Activated CD8-positive, alpha-beta memory T cell treated with anti-CD3 and anti-CD28 coated beads, Interleukin-2, amount 50 U/mL, for 1 hour (primary cell): Measurements from ENCODE around the gene TIMM21.

ENCODE experiments used
- DNase-seq: peaks from one replicate; pipeline ENCODE4 v3.0.0-alpha.2; 2020; ENCODE audit errors: extremely low read depth

Gene TIMM21

DNA sequence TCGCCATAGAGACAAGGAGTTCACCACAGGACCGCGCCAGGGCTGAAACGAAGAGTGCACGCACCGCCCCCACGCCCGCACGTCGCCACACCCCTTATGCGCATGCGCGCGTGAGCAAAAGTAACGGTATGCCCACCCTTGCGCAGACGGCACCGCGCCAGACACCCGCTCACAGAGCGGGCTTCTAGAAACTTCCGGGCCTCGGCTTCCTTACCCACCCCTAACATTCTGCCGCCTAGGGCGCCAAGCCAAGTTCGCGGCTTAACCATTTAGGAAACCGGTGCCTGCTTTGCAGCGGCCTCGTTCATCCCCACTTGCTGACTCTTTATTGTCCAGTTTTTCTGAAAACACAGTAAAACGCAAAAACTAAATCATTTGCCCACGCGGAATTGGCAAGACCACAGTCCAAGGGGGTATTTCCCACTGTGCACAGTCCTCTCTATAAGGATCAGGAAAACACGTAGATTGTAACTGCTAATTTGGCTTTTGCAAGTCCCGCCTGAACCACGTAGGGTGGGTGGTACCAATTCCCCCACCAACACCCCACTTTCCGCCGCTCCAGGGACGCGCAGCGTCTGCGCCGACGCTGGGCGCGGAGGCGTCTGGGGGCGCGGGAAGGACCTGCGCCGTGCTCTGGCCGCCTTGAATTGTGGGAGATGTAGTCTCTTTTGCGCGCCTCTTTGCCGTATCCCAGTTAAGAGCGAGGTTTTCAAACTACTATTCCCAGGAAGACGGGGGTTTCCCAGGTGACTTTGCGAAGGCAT lies at the start of gene TIMM21, which contains the start of gene FBXO15:
TIMM21 (plus strand) TSS at position 745 of the 764 bp plus-strand sequence. CDS start 286 bp downstream, outside the sequence.
FBXO15 (minus strand) TSS at position 56 of the 764 bp plus-strand sequence; CDS start at position 7, 49 bp downstream.
- DNase-seq, result peak; percentile 91

DNA sequence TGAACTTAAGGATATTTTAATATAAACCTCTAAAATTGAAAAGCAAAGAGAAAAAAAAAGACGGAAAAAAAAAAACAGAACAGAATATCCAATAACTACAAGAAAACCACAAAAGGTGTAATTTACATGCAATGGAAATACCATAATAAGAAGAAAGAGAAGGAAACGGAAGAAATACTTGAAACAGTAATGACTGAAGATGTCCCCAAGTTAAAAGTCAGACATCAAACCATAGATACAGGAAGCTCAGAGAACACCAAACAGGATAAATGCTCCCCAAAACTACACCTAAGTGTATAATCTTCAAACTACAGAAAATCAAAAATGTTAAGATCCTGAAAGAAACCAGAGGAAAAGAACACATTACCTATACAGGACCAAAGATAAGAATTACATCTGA lies 39.9 kb upstream of the TIMM21 start:
- no peak for DNase-seq

DNA sequence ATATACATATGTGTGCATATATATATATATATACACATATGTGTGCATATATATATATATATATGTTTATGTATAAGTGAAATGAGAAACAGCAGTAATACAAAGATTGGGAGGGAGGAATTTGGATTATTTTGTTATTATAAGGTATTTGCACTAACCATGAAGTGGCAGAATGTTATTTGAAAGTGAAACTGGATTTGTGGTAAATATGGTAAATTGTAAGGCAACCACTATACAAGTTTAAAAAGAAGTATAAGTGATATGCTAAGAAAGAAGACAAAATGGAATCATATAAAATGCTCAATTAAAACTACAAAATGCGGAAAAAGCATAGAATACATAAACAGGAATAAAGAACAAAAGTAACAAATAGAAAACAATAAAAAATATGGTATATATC lies 38.2 kb upstream of the TIMM21 start:
- no peak for DNase-seq

DNA sequence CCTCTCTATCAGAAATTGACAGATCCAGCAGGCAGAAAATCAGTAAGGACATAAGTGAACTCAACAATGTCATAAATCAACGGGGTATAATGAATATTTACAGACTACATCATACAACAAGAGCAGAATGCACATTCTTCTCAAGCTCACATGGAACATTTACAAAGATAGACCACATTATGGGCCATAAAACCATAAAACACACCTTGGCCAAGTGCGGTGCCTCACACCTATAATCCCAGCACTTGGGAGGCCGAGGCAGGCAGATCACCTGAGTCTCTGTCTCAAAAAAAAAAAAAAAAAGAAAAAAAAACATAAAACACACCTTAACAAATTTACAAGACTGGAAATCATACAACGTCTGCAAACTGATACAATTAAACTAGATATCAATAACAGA lies 37.3 kb upstream of the TIMM21 start:
- no peak for DNase-seq

- DNase-seq, result no peak
Observed at GRCh38 chr18:74113711-74114110, 34.6 kb upstream of the TIMM21 start.

GRCh38 chr18:74114116-74114515 lies 34.2 kb upstream of the TIMM21 start:
- no peak for DNase-seq

DNA sequence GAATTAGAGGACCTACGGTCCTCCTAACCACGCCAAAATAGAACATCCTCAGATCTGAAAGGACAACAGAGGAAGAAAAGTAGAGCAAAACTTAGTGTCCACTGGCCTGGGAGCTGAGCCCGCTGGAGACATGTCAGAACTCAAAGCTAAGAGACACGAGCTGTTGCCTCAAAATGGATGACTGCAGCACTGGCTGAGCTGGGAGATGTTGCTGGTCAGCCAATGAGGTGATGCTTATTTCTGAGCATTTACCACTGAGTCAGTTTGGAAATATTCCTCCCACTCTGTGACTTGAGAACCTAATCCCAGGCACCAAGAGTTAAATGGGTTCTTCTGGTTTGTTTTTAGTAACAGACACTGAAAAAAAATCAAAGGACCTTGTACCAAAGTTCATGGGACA lies 33.3 kb upstream of the TIMM21 start:
- DNase-seq, result no peak

- DNase-seq, result no peak
Observed at GRCh38 chr18:74116633-74117554, 31.4 kb upstream of the TIMM21 start.

DNA sequence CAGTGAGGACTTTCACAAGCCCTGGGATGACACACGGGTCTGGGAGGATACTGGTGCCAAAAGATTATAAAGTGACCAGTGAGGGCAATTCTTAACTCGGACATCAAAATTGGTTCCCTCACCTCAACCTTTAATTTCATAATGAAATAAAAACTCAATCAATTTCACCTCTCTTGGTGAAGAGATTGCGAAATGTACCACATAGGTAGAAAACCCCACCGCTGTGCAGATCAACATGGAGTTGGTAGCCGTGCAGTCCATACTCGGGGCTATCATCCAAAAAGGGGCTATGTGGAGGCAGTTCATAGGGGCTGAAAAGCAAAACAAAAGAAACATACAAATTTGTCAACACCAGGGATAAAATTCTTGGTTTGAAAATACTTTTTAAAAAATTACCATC lies 25.1 kb upstream of the TIMM21 start:
- DNase-seq, result no peak

DNA sequence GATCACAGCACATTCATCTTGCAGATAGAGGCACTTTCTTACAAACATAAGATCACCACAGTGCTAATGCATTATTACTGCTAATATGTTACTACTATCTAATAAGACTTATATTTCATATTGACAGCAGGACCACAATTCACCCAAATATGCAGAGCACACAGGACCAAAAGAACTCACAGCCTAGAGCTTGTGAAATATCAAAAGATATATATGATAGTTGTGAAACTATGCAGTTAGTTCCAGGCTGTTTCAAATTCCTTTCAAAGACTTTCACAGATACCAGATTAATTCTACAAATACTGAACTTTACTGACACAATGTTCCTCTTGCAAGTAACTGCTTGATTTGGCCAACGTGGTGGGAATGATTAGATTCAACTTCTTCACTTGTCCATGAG lies 23.7 kb upstream of the TIMM21 start:
- no peak for DNase-seq

GRCh38 chr18:74126684-74127655 lies 21.4 kb upstream of the TIMM21 start:
- no peak for DNase-seq

DNA sequence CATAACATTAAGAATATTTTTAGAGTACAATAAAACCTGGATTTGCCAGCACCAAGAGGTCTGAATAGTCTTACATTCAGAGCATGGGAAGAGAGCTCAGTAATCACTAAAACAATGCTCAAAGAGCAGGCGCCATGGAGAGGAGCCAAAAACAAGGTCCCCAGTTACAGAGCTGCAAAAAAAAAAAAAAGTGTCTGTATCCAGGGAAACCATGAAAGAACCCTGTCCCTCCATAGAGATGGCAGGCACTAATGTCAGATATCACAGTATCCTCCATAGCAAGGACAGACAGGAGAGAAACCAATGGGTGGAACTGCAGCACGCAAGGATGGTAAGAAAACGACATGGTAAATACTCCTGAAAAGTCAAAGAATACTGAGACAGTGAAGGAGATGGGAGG lies 20.2 kb upstream of the TIMM21 start:
- no peak for DNase-seq

DNA sequence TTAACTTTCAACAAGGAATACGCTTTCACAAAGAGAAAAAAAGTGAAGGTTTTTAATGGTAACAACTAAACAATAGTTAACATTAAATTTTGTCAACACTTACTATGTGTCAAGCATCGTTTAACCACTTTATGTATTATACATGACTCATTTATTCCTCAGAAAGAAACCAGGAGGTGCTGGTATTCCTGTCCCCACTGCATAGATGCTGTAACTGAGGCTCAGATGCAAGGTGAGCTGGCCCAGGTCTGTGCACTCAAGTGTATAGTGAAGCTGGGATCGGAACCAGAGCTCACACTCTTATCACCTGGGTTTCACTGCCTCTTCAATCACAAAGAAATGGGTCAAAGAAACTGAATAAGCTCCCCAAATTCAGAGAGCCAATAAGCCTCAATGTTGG lies 17.2 kb upstream of the TIMM21 start:
- DNase-seq, result no peak

- DNase-seq, result no peak
Observed at GRCh38 chr18:74132201-74132600, 16.1 kb upstream of the TIMM21 start.

DNA sequence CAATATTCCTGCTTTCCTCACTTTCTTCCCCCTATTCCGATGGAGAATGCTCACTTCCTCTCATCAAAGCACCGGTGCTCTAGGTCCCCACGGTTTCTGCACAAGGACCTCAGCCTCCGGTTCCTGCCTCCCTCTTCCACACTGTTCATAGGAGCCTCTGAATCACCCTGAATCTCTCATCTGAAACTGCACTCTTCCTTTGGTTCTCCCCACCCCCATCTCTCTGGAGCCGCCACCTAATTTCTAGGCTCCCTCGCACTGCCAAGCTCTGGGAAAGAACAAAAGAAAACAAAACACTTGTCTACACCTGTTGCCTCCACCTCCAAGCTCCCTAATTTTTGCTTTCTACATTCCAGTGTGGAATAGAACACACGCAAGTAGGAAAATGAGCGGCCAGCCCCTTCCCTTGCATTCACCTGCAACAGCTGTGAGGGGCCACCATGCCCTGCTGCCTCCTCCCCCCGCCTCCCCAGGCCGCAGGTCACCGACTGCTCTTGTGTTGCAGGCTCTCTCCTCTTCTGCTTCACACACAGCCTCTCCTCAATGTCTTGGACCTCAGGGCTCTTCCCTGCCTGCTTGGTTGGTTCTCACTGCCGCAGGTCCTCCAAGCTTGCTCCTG lies 10.3 kb upstream of the TIMM21 start:
- DNase-seq, result no peak

DNA sequence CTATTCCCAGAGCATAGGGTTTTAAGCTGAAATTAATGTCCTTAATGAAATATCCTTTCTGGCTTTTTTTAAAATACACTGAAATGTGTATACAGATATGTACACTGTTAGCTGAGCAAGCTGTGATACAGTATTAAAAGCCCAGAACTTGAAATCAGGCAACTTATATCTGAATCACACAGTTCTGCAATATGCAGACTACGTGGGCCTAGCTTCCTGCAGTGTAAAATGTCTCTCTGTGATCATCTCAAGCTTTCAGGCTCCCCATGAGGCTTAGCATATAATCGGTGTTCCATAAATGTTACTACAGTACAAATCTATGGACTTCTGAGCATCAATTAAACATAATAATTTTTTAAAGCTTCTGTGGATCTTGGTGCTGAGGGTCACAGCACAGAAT lies 8.9 kb upstream of the TIMM21 start:
- DNase-seq, result no peak

DNA sequence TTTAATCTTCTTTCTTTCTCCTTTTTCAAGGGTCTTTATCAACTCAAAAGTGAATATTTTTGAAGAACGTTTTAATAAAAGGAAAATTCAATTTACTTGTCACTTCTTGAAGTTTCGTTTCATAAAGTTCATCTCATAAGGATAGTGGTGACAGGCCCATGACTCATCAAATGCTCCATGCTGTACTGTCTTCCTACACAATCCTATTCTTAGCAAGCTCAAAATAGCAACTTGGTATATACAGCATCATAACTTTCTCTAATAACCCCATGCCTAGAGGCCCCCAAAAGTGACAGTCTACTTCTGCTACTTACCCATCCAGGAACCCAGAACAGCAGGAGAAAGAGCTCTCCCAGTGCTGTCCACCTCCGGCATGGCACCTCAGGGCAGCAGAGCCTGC lies 8.4 kb upstream of the TIMM21 start:
- DNase-seq, result no peak

DNA sequence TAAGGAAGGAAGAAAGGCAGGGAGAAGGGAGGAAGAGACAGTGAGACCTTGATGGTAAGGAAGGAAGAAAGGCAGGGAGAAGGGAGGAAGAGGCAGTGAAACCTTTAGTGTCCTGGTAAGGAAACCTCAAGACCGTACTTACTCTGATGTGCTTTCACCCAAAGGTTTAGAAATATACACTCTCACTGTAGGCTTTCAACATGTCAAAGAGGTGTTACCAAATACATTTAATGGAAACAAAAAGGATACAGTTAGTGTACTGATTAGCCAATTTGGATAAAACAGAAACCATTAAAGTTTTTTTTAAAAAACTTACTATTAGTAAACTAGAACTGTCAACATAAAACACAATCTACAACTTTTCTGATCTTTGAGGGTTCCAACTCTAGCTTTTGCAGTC lies 7.7 kb upstream of the TIMM21 start:
- DNase-seq, result no peak

DNA sequence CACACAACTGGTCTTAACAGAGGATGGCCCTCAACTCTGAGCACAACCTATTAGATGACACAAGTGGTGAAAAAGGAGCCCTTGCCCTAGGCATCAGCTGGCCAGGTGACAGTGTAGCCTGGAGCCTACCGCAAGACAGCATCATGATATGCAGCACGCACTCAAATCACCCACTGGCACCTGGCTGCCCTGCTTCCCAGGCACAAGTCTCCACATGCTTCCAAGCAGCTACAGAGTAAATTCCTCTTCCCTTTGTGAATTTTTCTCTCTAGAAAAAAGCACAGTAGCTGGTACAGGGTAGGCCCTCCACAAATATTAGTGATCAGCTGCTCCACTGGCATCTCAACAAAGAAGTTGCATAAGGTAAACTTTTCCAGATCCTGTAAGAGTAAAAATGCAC lies 6.7 kb upstream of the TIMM21 start:
- DNase-seq, result no peak

- DNase-seq, result no peak
Observed at GRCh38 chr18:74142252-74142651, 6.1 kb upstream of the TIMM21 start.

DNA sequence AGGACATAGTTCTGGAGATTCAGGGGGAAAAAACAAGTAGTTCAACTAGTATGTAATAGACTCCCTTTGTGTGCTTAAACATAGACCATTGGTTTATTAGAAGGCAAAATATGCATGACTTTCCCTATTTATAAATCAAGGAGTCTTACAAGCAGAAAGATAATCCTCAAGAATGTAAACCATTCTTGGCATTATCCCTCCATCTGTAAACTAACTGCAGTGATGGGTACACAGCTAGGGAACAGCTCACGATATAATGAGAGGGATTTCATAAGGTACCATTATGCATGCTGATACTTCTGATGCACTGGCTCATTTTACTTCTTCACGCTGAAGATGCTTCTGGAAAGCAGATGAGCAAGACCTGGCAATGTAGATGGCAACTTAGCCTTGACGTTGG lies 1.6 kb upstream of the TIMM21 start:
- no peak for DNase-seq

- DNase-seq, result no peak
Observed at GRCh38 chr18:74147491-74147778, 888 bp upstream of the TIMM21 start.
